TTC549 (cell line): ENCODE measurements around the gene GPC3.

ENCODE experiments used
- FAIRE-seq: peaks from 2 replicates; lab custom pipeline; 2012; peaks lifted over from hg19 to GRCh38; lab: Jason Lieb, UNC

GPC3 gene

DNA sequence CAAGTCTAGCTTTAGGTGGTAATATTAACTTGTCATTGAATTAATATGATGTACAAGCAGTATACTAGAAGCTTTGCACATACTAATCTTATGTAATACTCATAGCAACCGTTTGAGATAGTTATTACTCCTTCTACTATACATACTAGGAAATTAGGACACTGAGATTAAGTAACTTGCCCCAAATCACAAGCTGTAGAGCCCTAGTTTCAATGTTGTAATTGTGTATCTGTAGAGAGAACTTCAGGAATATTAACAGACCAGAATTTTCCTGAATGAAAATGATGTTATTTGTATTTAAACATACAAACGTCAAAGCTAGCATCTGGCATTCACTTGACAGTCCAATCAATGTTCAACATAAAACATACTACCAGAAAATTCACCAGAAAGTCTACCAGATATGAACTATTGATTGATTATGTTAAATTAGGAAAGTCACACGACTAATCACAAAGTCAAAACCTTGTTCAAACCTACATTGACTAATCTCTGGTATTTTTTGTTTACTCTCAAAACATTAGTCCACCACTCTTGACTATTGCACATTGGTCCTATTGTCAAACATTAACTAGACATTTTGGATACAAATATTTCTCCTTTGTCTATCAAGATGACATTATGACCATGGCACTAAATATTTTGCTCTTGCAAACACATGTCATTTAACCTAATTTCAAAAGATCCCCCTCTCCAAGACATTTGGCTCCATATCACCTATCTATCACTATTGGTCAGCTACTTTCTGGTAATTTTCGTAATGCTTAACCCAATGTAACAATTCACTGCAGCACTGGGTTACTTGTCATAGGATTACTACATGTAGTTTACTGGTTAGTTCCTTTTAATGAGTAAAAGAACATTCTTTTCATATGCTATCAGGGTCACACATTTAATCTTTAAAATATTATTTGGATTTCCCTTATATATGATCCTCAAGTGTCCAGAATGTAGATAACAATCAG is 100.7 kb downstream of the GPC3 start:
- FAIRE-seq: no peak

DNA sequence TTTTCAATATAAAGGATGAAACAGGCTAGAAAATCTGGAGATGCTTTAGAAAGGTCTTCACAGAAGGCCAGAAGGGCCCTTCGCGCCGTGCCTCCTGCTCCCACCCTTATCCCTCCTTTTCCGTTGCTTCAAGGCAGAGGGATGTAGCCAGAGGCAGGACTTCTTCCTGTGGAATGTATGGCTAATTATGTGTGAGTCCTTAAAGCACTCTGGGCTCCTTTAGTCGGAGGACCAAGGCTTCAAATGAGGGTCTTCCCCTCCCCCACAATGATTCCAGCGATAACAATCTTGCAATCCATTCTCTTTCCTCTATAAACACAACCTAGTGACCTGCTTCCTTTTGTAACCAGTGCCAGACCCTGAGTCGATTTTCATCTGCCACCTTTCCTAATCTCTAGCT is 103.5 kb downstream of the GPC3 start:
- FAIRE-seq: no peak

DNA sequence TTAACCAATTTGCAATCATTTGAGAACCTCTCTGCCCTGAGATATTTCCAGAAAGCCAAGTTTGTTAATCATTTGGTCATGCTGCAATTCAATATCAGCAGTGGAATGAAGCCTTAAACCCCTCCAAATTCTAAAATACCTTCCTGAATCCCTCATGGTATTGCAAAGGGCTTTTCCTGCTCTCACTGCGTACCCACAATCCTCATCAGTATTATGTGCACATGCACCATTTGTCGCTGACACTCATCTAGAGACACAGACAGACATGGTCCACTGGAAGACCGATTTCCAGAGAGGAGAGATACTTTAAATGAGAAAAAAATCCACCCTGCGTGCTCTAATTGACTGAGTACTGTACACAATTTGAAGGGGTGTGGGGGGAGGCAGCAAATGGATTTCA is 104.4 kb downstream of the GPC3 start:
- FAIRE-seq: no peak

DNA sequence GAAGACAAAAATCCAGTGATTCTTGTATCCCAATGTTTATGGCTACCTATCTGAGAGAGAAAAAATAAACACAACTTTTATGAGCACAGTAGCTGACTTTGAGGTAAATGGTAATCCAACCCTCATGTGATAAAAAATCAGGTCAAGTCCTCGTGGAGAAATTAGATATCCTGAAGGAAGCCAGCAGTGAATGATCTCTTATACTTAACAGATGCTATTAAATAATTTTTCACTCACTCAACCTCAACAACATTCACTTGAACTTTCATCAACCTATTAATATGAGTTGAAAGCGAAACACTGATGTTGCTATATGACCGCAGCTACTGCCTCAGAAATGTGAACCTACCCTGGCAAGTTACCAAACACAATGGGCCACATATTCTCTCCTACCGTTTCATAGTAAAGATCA is 105.4 kb downstream of the GPC3 start:
- FAIRE-seq: no peak

DNA sequence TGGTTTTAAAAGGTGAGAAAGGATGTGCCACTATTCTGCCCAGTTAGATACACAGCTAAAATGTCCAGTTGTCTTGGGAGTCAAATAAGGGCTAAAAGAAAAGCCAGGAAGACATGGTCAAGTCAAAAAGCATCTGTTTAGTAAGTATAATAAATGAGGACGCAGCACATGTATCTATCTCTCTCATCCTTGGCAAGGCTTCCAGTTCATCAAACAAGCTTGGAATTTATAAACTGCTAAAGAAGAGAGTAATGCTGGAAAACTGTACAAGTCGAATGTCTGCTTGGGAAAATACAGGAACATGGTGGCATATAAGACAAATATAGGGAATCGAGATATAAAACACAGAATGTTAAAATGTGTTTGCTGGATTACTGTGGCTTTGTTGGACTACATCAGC is 106.7 kb downstream of the GPC3 start:
- FAIRE-seq: no peak

DNA sequence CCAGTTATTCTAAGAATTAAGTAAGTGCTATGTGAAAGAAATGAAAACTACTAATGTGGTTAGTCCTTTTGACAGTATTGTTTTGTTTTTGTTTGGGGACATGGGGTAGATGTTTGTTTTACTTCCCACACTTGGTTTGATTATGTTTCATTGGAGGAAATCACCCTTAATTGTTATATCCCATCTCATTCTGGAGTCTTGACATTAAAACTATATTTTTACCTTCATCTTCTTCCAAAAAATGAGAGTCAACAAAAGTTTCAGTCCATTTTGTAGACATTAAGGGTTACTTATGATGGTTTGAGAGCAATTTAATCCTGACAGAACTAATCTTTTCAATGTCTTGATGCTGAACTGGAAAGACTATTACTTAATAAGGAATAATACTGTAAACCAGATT is 108.7 kb downstream of the GPC3 start:
- FAIRE-seq: no peak

DNA sequence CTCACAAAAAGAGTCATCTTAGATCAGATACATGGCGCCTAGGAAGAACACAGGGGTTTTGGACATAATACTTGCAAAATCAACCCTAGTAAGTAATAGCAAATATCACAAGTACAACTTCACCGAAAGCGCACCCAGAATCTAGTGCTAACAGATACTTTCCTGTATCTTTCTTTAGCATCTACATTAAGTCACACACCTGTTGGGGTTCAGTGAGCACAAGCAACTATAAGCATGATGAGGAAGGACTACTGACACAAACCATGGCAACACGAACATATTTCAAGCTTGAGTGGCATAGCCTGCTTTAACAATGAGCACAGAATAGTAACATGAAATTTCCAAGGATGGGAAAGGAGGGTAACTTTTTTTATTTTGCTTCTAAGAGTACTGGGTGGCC is 116.1 kb downstream of the GPC3 start:
- no peak for FAIRE-seq

DNA sequence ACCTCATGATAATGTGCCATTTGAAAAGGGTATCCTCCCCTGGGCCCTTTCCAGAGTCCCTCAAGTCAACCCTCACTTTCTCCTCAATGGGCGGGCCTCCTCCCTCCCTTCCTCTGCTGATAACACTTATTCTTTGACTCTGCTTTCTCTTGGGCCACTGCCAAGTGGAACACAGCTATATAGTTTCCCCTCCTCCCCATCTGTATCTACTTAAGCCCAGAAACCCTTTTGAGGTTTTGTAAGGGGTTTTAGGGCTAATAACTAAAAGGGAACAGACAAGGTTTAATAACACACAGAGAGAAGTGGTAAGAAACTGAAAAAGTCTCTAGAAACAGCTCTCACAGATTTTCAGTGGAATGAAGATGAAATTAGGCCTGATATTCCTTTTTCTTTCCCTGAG is 116.7 kb downstream of the GPC3 start:
- no peak for FAIRE-seq

DNA sequence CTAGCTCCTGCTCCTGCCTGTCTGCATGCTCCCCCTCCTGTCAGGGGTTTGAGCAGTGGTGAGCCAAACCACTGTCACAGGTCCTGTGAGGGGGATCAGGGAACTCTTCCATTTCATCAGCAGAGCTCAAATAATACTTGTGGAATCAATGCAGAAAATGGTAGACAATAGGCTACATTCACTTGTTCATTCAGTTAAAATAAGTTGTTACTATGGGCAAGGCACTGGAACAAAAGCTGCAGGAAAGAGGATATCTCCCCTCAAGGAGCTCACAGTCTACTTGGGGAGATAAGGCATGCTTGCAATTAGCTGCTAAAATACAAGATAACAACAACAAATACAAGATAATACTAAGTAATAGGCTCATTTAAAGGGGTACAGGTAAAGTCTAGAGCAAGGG is 117.1 kb downstream of the GPC3 start:
- no peak for FAIRE-seq

DNA sequence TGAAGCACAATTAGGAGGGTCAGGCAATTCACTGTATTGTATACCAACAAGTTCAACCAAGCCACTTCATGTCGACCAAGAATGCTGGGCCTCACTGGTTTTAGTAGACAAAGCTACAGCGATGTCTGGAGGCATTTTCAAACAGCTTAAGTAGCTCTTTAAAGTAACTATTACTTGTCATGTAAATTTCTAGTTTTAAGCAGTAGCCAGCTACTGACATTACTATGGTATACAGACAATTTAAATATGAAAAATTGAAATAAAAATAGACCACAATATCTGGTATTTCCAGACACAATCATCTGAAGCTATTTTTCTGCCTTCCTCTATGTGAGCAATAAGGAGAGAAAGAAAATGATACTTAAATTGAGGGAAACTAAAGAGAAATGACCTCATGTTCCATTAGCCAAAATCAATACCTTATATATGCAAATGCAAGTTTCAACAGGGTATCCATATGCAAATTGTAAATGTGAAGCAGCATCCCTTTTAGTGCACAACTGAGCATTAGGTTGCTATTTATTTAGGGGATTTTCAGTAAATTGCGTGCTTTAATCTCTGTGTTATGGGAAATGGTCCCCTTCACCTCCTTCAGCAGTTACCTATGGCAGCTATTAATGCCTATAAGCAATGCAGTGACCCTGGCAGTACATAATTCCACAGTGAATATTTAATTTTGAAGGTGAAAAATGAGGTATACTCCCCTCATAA is 119.5 kb downstream of the GPC3 start:
- FAIRE-seq: no peak

DNA sequence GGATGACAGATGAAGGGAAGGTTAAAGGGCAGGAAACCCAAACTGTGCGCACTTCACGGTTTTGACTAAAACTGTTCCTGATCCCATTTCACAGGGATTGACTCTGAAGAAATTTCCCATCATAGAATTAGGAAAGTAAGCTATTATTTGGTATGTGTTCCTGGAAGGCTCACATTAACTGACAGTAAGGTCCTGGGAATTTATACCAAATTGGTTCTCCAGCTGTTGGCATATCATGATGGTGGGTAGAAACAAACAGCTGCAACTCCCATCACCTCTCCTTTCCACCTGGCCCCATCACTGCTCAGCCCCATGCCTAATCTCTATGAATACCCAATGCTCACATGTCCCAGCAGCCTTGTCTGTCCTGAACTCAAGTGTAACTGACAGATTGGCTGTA is 121.2 kb downstream of the GPC3 start:
- no peak for FAIRE-seq

DNA sequence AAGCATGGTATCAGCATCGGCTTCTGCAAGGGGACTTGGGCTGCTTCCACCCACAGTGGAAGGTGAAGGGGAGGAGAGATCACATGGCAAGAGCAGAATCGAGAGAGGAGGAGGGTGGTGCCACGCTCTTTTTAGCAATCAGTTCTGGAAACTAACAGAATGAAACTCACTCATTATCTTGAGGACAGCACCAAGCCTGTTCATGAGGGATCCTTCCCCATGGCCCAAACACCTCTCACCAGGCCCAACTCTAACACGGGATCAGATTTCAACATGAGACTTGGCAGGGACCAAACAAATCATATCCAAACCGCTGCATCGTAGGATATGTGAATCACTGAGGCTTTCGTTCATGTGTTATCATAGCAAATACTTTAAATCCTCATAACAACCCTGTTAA is 125.5 kb downstream of the GPC3 start:
- no peak for FAIRE-seq

DNA sequence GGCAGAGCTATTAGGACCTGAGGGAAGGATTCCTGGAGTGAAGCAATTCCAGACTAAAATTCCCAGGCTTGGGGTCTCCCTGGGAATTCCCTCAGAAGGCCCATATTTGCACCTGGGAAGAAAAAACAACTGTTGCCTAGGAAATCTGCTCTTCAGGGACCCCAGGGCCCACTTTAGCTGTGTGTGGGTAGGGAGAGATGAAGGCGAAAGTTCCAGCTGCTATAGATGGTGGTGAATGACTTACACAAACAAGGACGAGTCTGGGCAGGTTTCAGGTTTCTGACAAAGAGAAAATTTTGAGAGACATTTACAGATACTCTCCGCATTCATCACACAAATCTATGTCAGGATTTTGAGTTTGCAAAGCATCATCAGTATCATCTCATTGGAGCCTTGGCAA is 126.1 kb downstream of the GPC3 start:
- no peak for FAIRE-seq

DNA sequence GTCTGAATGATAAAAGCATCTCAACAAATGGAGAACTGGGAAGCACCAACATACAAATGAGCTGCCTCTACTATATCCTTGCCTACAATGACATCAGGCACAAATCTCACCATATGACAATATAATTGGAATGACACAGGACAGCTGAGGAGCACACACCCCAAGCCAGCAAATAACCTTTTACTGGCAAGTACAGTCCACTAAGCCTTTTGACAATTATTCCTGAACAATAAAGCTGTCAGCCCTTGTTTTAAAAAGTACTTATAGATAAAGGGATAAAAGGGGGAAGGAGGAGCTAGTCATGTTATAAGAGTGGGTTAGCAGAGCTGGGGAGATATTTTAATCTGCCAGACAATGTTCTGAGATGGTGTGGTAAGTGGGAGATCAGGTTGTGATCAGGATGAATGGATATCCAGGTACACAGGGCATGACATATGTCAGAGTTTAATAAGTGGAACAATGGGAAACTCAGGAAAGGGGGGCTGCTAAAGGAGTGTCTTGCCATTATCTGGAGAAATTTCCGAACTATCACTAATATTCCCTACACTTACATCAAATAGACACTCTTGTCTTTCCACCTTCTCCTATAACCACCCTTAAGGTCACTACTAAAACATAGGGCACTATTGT is 127.6 kb downstream of the GPC3 start:
- FAIRE-seq: no peak

DNA sequence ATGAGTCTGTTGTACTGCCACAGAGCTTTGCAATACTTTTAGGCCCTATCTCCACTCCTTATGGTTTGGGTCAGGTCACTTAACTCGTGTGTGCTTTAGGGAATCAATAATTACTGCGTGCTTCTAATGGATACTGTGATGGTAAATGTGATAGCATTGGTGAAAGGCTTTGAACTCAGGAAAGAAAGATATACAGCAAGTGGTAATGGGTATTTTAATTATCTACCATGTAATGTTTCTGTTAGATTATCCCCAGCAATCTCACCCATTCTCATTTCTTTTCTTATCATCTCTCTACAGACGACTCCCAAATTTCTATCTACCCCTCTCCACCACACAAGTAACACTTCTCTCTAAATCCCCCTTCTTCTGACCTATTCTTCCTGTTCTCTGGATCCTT is 128.6 kb downstream of the GPC3 start:
- FAIRE-seq: no peak

DNA sequence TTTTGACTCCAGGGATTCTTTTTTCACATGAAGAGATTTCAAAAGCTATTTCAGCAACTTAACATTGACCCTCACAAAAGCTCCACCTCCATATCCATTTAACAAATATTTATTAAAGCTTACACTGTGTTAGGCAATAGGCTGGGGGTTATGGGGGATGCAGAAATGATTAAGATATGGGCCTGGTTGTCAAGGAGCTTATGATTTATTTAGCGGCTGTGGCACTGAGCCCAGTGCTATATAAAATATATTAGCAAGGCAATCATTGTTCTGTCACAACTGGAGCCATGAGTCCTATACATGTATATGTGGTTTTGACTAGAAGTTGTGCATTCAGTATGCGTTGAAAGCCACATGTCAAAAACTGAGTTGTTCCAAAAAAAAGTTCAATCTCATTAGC is 131.1 kb downstream of the GPC3 start:
- no peak for FAIRE-seq

DNA sequence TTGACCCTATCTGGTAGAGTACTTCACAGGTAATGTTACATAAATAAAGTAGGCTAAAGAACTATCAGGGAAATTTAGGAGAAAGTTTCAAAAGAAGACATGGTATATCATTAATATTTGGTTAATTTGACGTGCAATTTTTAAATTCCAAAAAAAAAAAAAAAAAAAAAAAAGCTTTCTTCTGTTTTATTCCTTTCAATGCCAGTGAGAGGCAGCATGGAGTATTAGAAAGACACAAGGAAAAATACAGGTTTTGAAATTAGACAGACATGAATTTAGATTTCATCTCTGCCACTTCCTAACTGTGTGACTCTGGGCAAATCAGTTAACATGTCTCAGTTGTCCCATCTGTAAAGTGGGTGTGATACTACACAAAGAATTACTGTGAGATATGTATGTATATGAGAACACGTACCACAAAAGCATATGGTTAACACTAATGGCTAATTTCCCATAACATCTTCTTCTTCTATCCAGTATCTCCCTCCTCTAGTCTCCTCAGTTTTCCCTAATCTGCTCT is 132.5 kb downstream of the GPC3 start:
- peak; percentile 17 for FAIRE-seq

DNA sequence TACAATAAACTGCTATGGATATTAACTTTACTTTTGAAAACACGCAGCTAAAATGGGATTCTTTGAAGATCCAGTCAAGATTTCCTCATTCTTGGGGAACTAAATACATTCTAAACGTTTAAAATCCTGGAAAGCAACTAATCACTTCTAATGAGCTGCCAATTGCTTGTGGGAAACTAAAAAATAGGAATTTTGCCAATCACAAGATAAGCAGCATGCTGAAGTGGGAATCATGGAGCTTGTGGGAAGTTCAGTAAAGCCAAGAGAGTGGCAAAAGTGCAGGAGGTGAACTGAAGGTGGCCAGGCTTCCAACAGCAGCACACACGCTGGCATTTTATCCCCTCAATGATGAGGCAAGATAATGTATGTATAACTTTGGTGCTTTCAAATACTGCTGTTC is 133.0 kb downstream of the GPC3 start:
- FAIRE-seq: no peak

DNA sequence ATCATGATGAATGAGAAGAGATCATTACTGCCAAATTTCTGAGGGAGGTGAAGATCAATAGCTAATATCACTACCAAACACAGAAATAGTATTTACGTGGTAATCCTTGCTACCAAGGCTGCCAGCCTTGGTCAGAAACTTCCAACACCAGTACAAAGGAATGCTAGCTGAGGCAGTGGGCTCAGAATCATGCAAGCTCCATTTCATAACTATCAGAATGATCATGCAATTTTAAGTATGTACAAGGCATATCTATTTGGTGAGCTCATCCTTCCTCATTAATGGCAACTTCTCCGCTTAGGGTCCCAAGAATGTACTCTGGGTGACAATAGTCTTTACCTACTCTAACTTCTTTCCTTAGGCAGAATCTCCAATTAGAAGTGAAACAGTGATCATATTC is 135.0 kb downstream of the GPC3 start:
- no peak for FAIRE-seq

DNA sequence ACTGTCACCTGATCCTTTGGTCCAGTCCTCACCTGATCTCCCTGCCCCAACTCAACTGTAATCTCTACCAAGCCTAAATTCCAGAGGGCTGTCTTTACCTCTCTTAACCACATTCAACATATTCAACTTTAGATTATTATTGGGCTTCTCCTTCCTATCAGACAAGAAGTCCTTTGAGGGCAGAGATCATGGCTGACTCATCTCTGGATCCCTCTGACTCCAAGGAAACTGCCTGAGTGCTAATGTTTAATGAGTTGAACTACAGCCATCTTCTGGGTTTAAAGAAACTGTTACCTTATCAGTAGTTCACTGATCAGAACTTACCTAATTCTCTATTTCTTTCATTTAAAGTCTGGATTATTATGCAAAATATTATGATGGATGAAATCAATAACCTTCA is 135.7 kb downstream of the GPC3 start:
- FAIRE-seq: no peak

DNA sequence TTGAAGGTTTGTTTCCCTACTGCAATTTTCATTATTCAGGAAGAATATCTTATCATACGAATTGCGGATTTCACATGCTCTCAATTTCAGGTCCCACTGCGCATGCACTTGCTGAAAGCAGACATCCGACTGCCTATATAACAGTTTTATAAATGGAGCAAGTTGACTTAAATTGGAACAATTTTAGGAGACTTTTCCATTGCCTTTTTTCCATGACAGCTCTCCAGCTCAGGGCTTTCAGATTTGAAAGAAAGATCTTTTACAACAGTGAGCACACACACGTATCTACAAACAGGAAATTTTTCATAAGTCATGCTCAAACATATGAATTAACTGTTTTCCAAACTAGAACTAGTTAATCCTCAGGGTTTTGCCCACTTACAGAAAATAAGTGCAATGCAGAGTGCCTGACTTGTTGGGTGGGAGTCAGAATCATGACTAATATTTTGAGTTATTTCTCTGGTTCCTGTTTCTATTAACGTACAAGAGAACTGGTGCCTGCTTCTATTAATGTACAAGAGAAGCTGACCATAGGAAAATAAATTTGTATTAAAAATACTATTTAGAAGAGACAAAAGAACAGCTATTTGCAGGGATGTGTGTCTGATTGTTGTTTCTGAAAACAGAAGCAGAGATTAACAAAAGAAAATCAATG is 137.9 kb downstream of the GPC3 start:
- no peak for FAIRE-seq

DNA sequence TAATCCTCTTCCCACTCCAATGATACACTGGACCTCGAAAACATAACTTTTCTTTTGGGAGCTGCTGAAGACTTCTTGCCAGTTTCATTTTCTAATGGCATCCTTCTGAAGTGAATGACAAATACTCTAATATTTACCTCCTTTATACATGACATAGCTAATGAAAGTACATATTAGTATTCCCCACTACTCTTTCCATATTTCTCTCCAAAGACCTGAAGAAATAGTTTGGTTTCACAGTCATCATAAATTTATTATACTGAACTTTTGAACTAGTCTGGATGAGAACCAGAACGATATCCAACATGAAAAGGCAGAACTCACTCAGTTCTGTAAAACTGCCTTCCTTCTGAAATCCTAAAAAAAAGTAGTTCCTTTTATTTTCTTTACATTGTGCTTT is 139.1 kb downstream of the GPC3 start:
- no peak for FAIRE-seq

DNA sequence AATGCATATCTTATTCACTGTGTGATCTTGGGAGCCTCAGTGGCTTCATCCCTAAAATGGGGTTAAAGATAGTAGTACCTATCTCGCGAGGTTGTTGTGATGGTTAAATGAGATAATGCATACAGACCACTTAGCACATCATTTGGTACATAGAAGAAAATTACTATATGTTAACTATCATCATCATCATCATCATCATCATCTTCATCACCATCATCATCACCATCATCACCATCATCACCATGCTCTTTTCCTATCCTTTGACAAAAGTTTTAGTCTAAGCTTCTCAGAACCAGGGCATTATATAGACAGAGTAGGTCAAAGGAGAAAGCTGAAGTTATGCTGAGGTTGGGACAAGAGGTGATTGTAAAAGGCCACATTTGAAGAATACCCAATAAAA is 145.0 kb downstream of the GPC3 start:
- FAIRE-seq: no peak
